K562 (cell line): Measurements from ENCODE around the gene MBP. TPM values are rescaled to one million over a fixed set of nuclear protein-coding genes. Genes with fewer than 3 reads are reported as not detected.

Experiments used
- ATAC-seq: fragments of 200-7000 bp; cut with Tn5 transposase; 3 replicates; pipeline ENCODE4 v1.9.1; 2020; ENCODE audit warnings: moderate library complexity
- BruUV-seq: library from RNA; stranded (reverse); fragments of 400-500 nt; replicated peaks from 2 replicates; lab custom pipeline; 2021; lab: Mats Ljungman, UMichigan
- CTCF ChIA-PET: fragments of 300-600 bp; formaldehyde crosslinking; extraction: SDS; loops from one replicate; lab custom pipeline; 2021; ENCODE audit warnings: low intra/inter-chr PET ratio; lab: Yijun Ruan, JAX
- POLR2A ChIA-PET: fragments of 300-600, 350-650 bp; sonication (Branson Sonifier 250); formaldehyde crosslinking; extraction: SDS; loops from one replicate; lab custom pipeline; 2021; ENCODE audit warnings: antibody characterized with exemption, inconsistent platforms; lab: Yijun Ruan, JAX
- DNase-seq, 4 experiments: peaks; one replicate each; pipeline versions ENCODE4 v3.0.0 to v3.0.0-alpha.2; 2011 to 2018; ENCODE audit warnings: low spot score in 3 of 4, mixed read lengths in 3 of 4; ENCODE audit errors: extremely low read depth in 1 of 4
- FAIRE-seq: peaks from 2 replicates; lab custom pipeline; 2011; peaks lifted over from hg19 to GRCh38; lab: Jason Lieb, UNC
- H2AFZ ChIP-seq: 2 replicates; pipeline ENCODE4 v1.6.0; 2011; ENCODE audit warnings: low read depth, low read length, control low read depth, inconsistent platforms
- H3K27ac ChIP-seq: fragments of 200-600 bp; 3 replicates; pipeline ENCODE4 v1.8.0; 2011; ENCODE audit warnings: low read depth, mild to moderate bottlenecking, control low read depth, inconsistent platforms, low read length, moderate library complexity, mixed read lengths; ENCODE audit errors: extremely low read depth
- H3K27me3 ChIP-seq, 2 experiments: fragments of 300-600 bp in 1 of 2; 2 replicates in 1 of 2; 3 replicates in 1 of 2; pipeline versions ENCODE4 v1.6.0 to v1.8.0; 2011; ENCODE audit warnings: inconsistent platforms in 2 of 2, low read length in 2 of 2, mild to moderate bottlenecking in 1 of 2, mixed read lengths in 1 of 2, moderate library complexity in 1 of 2; ENCODE audit not compliant: control insufficient read depth in 2 of 2, insufficient read depth in 2 of 2
- H3K36me3 ChIP-seq: fragments of 300-600 bp; 3 replicates; pipeline ENCODE4 v1.8.0; 2011; ENCODE audit warnings: mild to moderate bottlenecking, low read length, inconsistent platforms; ENCODE audit not compliant: control insufficient read depth, insufficient read depth
- H3K4me1 ChIP-seq, 2 experiments: fragments of 200-600 bp in 1 of 2; replicated peaks in 1 of 2; 2 replicates in 1 of 2; 3 replicates in 1 of 2; pipeline versions ENCODE4 v1.5.1 to v1.8.0; 2011; ENCODE audit warnings: inconsistent platforms in 2 of 2, low read length in 2 of 2, mild to moderate bottlenecking in 1 of 2, mixed read lengths in 1 of 2, moderate library complexity in 1 of 2; ENCODE audit not compliant: control insufficient read depth in 2 of 2, insufficient read depth in 2 of 2
- H3K4me2 ChIP-seq: 2 replicates; pipeline ENCODE4 v1.6.1; 2011; ENCODE audit warnings: low read length, control low read depth, inconsistent platforms, mixed read lengths; ENCODE audit not compliant: insufficient read depth
- H3K4me3 ChIP-seq: fragments of 200-600 bp; sonication (generic), shearing (Covaris generic); 2 replicates; pipeline ENCODE4 v1.5.1; 2016; ENCODE audit warnings: control low read depth, inconsistent platforms
- H3K79me2 ChIP-seq: fragments of 200-600 bp; 3 replicates; pipeline ENCODE4 v1.8.0; 2011; ENCODE audit warnings: low read length, inconsistent platforms; ENCODE audit not compliant: control insufficient read depth, insufficient read depth
- H3K9ac ChIP-seq, 2 experiments: 2 replicates each; pipeline versions ENCODE4 v1.6.0 to v1.6.1; 2011; ENCODE audit warnings: low read depth in 2 of 2, low read length in 2 of 2, control low read depth in 1 of 2, inconsistent platforms in 1 of 2, mild to moderate bottlenecking in 1 of 2, mixed read lengths in 1 of 2; ENCODE audit not compliant: insufficient read depth in 1 of 2
- H3K9me1 ChIP-seq: one replicate; pipeline ENCODE4 v1.6.0; 2011; ENCODE audit warnings: inconsistent platforms, mild to moderate bottlenecking, low read length, moderate library complexity; ENCODE audit not compliant: control insufficient read depth, insufficient read depth
- H3K9me3 ChIP-seq: replicated peaks from 2 replicates; pipeline ENCODE4 v1.5.1; 2011; ENCODE audit warnings: low read depth, low read length, inconsistent platforms; ENCODE audit not compliant: control insufficient read depth, insufficient read depth
- H4K20me1 ChIP-seq: replicated peaks from 2 replicates; pipeline ENCODE4 v1.6.1; 2011; ENCODE audit warnings: low read length, inconsistent platforms, mixed read lengths; ENCODE audit not compliant: control insufficient read depth, insufficient read depth
- ASH1L ChIP-seq: fragments of 450-650 bp; IDR thresholded peaks from 2 replicates; pipeline ENCODE4 v1.6.1; 2018; ENCODE audit warnings: borderline replicate concordance, mild to moderate bottlenecking, low read depth; ENCODE audit not compliant: partially characterized antibody
- RCOR1 ChIP-seq, 2 experiments: IDR thresholded peaks; 2 replicates each; pipeline ENCODE4 v1.6.1; 2012; ENCODE audit warnings: low read depth in 2 of 2, low read length in 2 of 2, borderline replicate concordance in 1 of 2, improper control_type of control experiment in 1 of 2
- WGBS: fragments of 100-300 bp; shearing (Covaris generic); methylation state at CpG from one replicate; pipeline ENCODE4 v1.1.6; 2016; ENCODE audit warnings: low coverage, mixed read lengths; ENCODE audit not compliant: insufficient coverage; ENCODE audit errors: missing lambda C conversion rate; 5-methylcytosine and 5-hydroxymethylcytosine counted together
- in situ Hi-C: fragments of 300-500 bp; cut with MboI; formaldehyde crosslinking; loops from 4 replicates; pipeline ENCODE4 v1.15.0; 2018; ENCODE audit warnings: inconsistent platforms, mixed read lengths
- intact Hi-C: fragments of 100-400 bp; cut with micrococcal nuclease; formaldehyde crosslinking; loops from 2 replicates; pipeline ENCODE4 v1.14.2; 2022
- polyA plus RNA-seq, 8 experiments: library from polyadenylated mRNA; depleted of rRNA in 4 of 8; stranded (reverse) in 5 of 8; unstranded in 3 of 8; fragments of >200 nt; fragmentation: Nextera tagmentation in 2 of 8; fragmentation: Illumina TruSeq in 1 of 8; extraction: Ambion mirVana in 2 of 8; extraction: Trizol in 1 of 8; gene quantifications; 2 replicates each; pipeline versions ENCODE4 v1.2.1 to v1.2.3, GENCODE V29; 2011 to 2014; ENCODE audit warnings: inconsistent platforms in 1 of 8, missing spikeins in 1 of 8
- total RNA-seq, 7 experiments: library from RNA; depleted of rRNA in 6 of 7; stranded (reverse); fragments of >200 nt in 6 of 7; fragmentation: Illumina TruSeq in 2 of 7; extraction: Trizol in 2 of 7; gene quantifications; 2 replicates each; pipeline versions ENCODE4 v1.2.1 to v1.2.3, GENCODE V29; 2011 to 2021; ENCODE audit warnings: low replicate concordance in 1 of 7
- TF ChIP-seq, protein P1 (sequence below): fragments of 450-650 bp; formaldehyde crosslinking; IDR thresholded peaks from 2 replicates; pipeline ENCODE4 v1.4.0; 2020; ENCODE audit warnings: mild to moderate bottlenecking, moderate library complexity

The MBP gene
- total and polyA plus RNA-seq, 9 of the 15 experiments (the other 6 are each of a cell fraction or from before 2014, with no cell fraction given), result 0.09 TPM; not detected in 8

GRCh38 chr18:77015771-77016710 lies 116.5 kb downstream of the MBP start (continued):
- TF ChIP-seq, protein P1, sequence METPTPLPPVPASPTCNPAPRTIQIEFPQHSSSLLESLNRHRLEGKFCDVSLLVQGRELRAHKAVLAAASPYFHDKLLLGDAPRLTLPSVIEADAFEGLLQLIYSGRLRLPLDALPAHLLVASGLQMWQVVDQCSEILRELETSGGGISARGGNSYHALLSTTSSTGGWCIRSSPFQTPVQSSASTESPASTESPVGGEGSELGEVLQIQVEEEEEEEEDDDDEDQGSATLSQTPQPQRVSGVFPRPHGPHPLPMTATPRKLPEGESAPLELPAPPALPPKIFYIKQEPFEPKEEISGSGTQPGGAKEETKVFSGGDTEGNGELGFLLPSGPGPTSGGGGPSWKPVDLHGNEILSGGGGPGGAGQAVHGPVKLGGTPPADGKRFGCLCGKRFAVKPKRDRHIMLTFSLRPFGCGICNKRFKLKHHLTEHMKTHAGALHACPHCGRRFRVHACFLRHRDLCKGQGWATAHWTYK (CRISPR knock-in tag), result no peak
- TF ChIP-seq RCOR1 (IDR thresholded peaks at IDR 0.05; ENCODE audit: borderline replicate concordance in 1 of 2, low read depth in 2 of 2, low read length in 2 of 2), result no peak

- Histone ChIP-seq H3K4me3 (no peak overlapping the region), H3K9ac (no peak overlapping the region), H3K9me3 (no peaks in the 10 kb centered on the region), H3K36me3 (no peaks in the 10 kb centered on the region), H2AFZ (no peak overlapping the region), H4K20me1 (no peaks in the 10 kb centered on the region), H3K27me3 (peaks cover 0 to 30% of the 10 kb centered on the region in 2 experiments; a peak in 4 of 5 replicates), H3K79me2 (no peaks in the 10 kb centered on the region)
- no peak for DNase-seq
- POLR2A ChIA-PET, result no interaction called here
- ATAC-seq, result no peak
- 0% methylated on average over 4 of the region's 4 CpGs for WGBS
- no peak for FAIRE-seq
- intact Hi-C loops, result no loop called here
- CTCF ChIA-PET, result no interaction called here
- TF ChIP-seq ASH1L, result no peak
- TF ChIP-seq, all 486 proteins: peak for 0
- in situ Hi-C loops, result no loop called here
- Histone ChIP-seq H3K4me2 (no peak overlapping the region), H3K27ac (no peak overlapping the region), H3K9me1 (no peaks in the 10 kb centered on the region), H3K4me1 (no peaks in the 10 kb centered on the region)
- no TSS peak for BruUV-seq
Measured at GRCh38 chr18:77015169-77015568, 117.4 kb downstream of the MBP start.
